CD14-positive monocyte (primary cell): ENCODE data around the gene STX18. TPM values are rescaled to one million over a fixed set of nuclear protein-coding genes. Genes with fewer than 3 reads are reported as not detected.

ENCODE experiments used
- DNase-seq, 3 donors: peaks; one replicate each; pipeline ENCODE4 v3.0.0-alpha.2; 2011 to 2022
- H2AFZ ChIP-seq: 2 replicates; pipeline ENCODE4 v1.6.0; 2012; ENCODE audit warnings: mild to moderate bottlenecking, low read depth, low read length, inconsistent platforms; ENCODE audit not compliant: insufficient read depth, poor library complexity, severe bottlenecking
- H3K27ac ChIP-seq, 2 donors: 1 replicate in 1 of 2; 2 replicates in 1 of 2; pipeline ENCODE4 v1.5.1; 2012 to 2013; ENCODE audit warnings: low read length in 2 of 2, control low read depth in 1 of 2, inconsistent platforms in 1 of 2, low read depth in 1 of 2, mild to moderate bottlenecking in 1 of 2
- H3K27me3 ChIP-seq, 2 donors: one replicate each; pipeline versions ENCODE4 v1.6.0 to v1.6.1; 2011 to 2013; ENCODE audit warnings: low read length in 2 of 2; ENCODE audit not compliant: control insufficient read depth in 2 of 2, insufficient read depth in 2 of 2
- H3K36me3 ChIP-seq, 2 donors: replicated peaks in 1 of 2; 1 replicate in 1 of 2; 2 replicates in 1 of 2; pipeline versions ENCODE4 v1.5.1 to v1.6.1; 2012 to 2013; ENCODE audit warnings: low read length in 2 of 2, control low read depth in 1 of 2, inconsistent platforms in 1 of 2, mild to moderate bottlenecking in 1 of 2; ENCODE audit not compliant: insufficient read depth in 2 of 2, control insufficient read depth in 1 of 2
- H3K4me1 ChIP-seq, 2 donors: 1 replicate in 1 of 2; 2 replicates in 1 of 2; pipeline versions ENCODE4 v1.5.1 to v1.6.1; 2012 to 2013; ENCODE audit warnings: low read length in 2 of 2, control low read depth in 1 of 2, inconsistent platforms in 1 of 2, mild to moderate bottlenecking in 1 of 2, moderate library complexity in 1 of 2; ENCODE audit not compliant: insufficient read depth in 2 of 2, control insufficient read depth in 1 of 2
- H3K4me2 ChIP-seq: replicated peaks from 2 replicates; pipeline ENCODE3; 2012; ENCODE audit warnings: low read length, moderate library complexity, mild to moderate bottlenecking; ENCODE audit not compliant: poor library complexity, severe bottlenecking; ENCODE audit errors: extremely low read depth
- H3K4me3 ChIP-seq, 3 experiments: fragments of 200-600 bp in 1 of 3; sonication (generic) in 1 of 3; replicated peaks in 1 of 3; 1 replicate in 2 of 3; 2 replicates in 1 of 3; pipeline ENCODE4 v1.5.1; 2011 to 2013; ENCODE audit warnings: low read length in 3 of 3, mild to moderate bottlenecking in 3 of 3, control low read depth in 2 of 3, low read depth in 2 of 3, inconsistent platforms in 1 of 3, moderate library complexity in 1 of 3
- H3K79me2 ChIP-seq: 2 replicates; pipeline ENCODE4 v1.6.0; 2012; ENCODE audit warnings: mild to moderate bottlenecking, control low read depth, inconsistent platforms, low read length, moderate library complexity; ENCODE audit not compliant: insufficient read depth
- H3K9ac ChIP-seq: 2 replicates; pipeline ENCODE4 v1.6.0; 2017; ENCODE audit warnings: low read length, mild to moderate bottlenecking; ENCODE audit not compliant: insufficient read depth, poor library complexity, severe bottlenecking
- H3K9me3 ChIP-seq, 2 donors: replicated peaks in 1 of 2; 1 replicate in 1 of 2; 2 replicates in 1 of 2; pipeline versions ENCODE4 v1.5.1 to v1.6.1; 2012 to 2013; ENCODE audit warnings: low read length in 2 of 2, control low read depth in 1 of 2; ENCODE audit not compliant: control insufficient read depth in 1 of 2, insufficient read depth in 1 of 2
- H4K20me1 ChIP-seq: 2 replicates; pipeline ENCODE4 v1.6.0; 2012; ENCODE audit warnings: mild to moderate bottlenecking, low read length, control low read depth, moderate library complexity; ENCODE audit not compliant: insufficient read depth
- H3K27ac Mint-ChIP-seq, 7 donors: one replicate each; pipeline ENCODE4 v1.8.0; 2020; ENCODE audit warnings: mild to moderate bottlenecking in 7 of 7, mixed read lengths in 7 of 7, moderate library complexity in 6 of 7, inconsistent platforms in 2 of 7
- H3K27me3 Mint-ChIP-seq, 3 donors: one replicate each; pipeline ENCODE4 v1.8.0; 2021 to 2022; ENCODE audit warnings: low read depth in 3 of 3, mild to moderate bottlenecking in 3 of 3, mixed read lengths in 3 of 3, moderate library complexity in 3 of 3, inconsistent platforms in 1 of 3
- H3K36me3 Mint-ChIP-seq, 2 donors: one replicate each; pipeline ENCODE4 v1.8.0; 2020; ENCODE audit warnings: mixed read lengths in 2 of 2, inconsistent platforms in 1 of 2, mild to moderate bottlenecking in 1 of 2
- H3K4me1 Mint-ChIP-seq: one replicate; pipeline ENCODE4 v1.8.0; 2020; ENCODE audit warnings: mild to moderate bottlenecking, mixed read lengths
- H3K4me3 Mint-ChIP-seq, 2 donors: one replicate each; pipeline ENCODE4 v1.8.0; 2020; ENCODE audit warnings: mild to moderate bottlenecking in 2 of 2, mixed read lengths in 2 of 2, moderate library complexity in 1 of 2
- H3K9me3 Mint-ChIP-seq, 7 donors: one replicate each; pipeline ENCODE4 v1.8.0; 2020 to 2022; ENCODE audit warnings: mixed read lengths in 7 of 7, mild to moderate bottlenecking in 6 of 7, moderate library complexity in 6 of 7, inconsistent platforms in 2 of 7
- WGBS: methylation state at CpG from one replicate; pipeline ENCODE4 v1.1.5; 2013; ENCODE audit warnings: missing lambda C conversion rate; ENCODE audit not compliant: insufficient coverage; 5-methylcytosine and 5-hydroxymethylcytosine counted together
- intact Hi-C, 2 donors: fragments of 100-400 bp; cut with micrococcal nuclease; formaldehyde crosslinking; loops; one replicate each; pipeline versions ENCODE4 v1.15.0 to v1.15.1; 2023
- polyA plus RNA-seq, 3 donors: library from polyadenylated mRNA; depleted of rRNA in 1 of 3; unstranded in 2 of 3; stranded (reverse) in 1 of 3; fragments of 300-500 nt in 2 of 3; fragments of >200 nt in 1 of 3; fragmentation: Illumina TruSeq in 2 of 3; gene quantifications; 1 replicate in 2 of 3; 2 replicates in 1 of 3; pipeline ENCODE4 v1.2.3, GENCODE V29; 2012 to 2021
- TF ChIP-seq, protein P1 (sequence below): fragments of 200-600 bp; IDR thresholded peaks from one replicate; pipeline ENCODE4 v1.8.0; 2022; ENCODE audit warnings: antibody characterized with exemption, mild to moderate bottlenecking

Gene STX18
- polyA plus RNA-seq, 3 donors, result 19.0 to 24.1 (median 19.6) TPM

DNA sequence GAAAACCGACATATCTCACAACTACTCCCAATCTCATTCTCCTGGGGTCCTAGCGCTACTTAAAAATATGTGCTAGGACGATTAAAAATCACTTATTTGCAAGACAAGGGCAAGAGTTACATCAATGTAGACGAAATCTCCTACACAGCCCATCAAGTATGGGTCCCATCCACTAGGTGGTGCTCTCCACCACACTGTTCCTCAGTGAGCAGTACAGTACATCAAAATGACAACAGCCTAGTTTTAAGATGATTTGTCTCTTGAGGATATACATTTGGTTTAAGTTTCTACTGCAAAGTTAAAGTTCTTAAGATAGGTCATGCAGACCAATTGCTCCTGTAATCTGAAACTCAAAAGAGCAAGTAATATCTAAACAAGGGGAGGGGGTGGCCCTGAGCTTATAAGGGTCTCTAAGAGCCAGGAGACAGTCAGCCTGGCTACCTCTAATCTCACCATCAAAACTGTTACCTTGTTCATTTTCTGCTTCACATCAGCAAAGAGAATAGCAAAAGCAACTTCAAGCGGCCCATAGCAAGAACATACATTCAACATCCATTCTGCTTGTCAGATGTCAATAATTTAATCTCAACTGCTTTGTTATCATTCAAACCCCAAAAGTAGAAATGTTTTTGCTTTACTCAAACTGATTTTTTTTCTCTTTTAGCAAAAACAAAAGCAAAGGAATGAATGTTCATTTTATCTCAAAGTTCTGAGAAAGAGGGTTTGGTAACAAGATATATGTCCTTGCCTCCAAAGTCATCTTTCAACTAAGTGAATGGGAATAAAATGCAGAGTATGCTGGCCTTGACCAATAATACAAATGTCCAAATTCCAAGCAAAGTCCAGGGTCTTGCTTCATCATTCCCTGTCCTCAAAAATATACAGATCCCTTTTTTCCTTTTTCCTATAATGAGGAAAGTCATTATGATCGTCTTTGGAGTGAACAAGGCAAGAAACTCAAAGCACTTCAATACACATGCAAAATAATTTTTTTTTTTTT lies 53.1 kb downstream of the STX18 start:
- no peaks in the 10 kb centered on the region for H3K9me3 Mint-ChIP-seq
- H3K27me3 Mint-ChIP-seq, result peaks cover 0 to 2% (median 2%) of the 10 kb centered on the region in 3 donors
- Histone ChIP-seq H3K79me2 (peaks cover 24% of the 10 kb centered on the region), H3K4me3 (no peak overlapping the region), H3K4me2 (no peak overlapping the region), H3K9me3 (no peaks in the 10 kb centered on the region), H4K20me1 (peaks cover 41% of the 10 kb centered on the region), H3K4me1 (no peaks in the 10 kb centered on the region), H3K9ac (no peak overlapping the region), H2AFZ (no peak overlapping the region), H3K27ac (no peak overlapping the region), H3K36me3 (no peaks in the 10 kb centered on the region), H3K27me3 (no peaks in the 10 kb centered on the region)
- no peak overlapping the region for H3K27ac Mint-ChIP-seq
- peak; percentile 49 to 62 (median 56) for DNase-seq
- TF ChIP-seq, protein P1, sequence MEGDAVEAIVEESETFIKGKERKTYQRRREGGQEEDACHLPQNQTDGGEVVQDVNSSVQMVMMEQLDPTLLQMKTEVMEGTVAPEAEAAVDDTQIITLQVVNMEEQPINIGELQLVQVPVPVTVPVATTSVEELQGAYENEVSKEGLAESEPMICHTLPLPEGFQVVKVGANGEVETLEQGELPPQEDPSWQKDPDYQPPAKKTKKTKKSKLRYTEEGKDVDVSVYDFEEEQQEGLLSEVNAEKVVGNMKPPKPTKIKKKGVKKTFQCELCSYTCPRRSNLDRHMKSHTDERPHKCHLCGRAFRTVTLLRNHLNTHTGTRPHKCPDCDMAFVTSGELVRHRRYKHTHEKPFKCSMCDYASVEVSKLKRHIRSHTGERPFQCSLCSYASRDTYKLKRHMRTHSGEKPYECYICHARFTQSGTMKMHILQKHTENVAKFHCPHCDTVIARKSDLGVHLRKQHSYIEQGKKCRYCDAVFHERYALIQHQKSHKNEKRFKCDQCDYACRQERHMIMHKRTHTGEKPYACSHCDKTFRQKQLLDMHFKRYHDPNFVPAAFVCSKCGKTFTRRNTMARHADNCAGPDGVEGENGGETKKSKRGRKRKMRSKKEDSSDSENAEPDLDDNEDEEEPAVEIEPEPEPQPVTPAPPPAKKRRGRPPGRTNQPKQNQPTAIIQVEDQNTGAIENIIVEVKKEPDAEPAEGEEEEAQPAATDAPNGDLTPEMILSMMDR, result peak; percentile 93
- peaks cover 2 to 11% of the 10 kb centered on the region in 2 donors for H3K36me3 Mint-ChIP-seq
- H3K4me3 Mint-ChIP-seq, result no peak overlapping the region
- WGBS, result 38% methylated on average over 4 of the region's 6 CpGs
- H3K4me1 Mint-ChIP-seq, result peaks cover 7% of the 10 kb centered on the region
- intact Hi-C loops, result loop anchor here (10.0 kb wide), 2 partner anchors 386 to 1326 kb away; no protein-coding TSS in a partner anchor

DNA sequence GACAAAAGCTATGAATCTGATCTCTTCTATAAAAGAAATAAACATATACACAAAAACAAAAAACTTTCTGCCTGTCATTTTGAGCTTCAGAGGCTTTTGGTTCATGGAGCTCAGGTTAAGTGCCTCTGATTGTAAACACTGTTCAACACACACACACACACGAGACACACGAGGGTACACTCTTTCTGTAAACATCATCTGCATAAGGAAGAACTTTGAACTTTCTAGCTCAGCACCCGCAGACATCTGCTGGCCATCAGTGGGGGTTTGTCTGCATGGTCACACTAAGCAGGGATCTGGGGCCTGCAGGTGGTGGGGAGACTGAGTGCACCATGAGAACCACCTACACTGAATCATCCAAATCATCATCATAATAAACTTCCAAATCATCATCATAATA lies 54.9 kb downstream of the STX18 start:
- H3K9me3 ChIP-seq, result no peaks in the 10 kb centered on the region
- no peak overlapping the region for H3K4me2 ChIP-seq
- no peak overlapping the region for H3K4me3 ChIP-seq
- no peak overlapping the region for H3K4me3 Mint-ChIP-seq
- H3K4me1 Mint-ChIP-seq, result peaks cover 2% of the 10 kb centered on the region
- H3K27ac Mint-ChIP-seq, result no peak overlapping the region
- H3K79me2 ChIP-seq, result peaks cover 24% of the 10 kb centered on the region
- H3K27me3 Mint-ChIP-seq, result peaks cover 0 to 2% (median 0%) of the 10 kb centered on the region in 3 donors
- TF ChIP-seq, protein P1, result no peak
- H2AFZ ChIP-seq, result no peak overlapping the region
- H3K27ac ChIP-seq, result no peak overlapping the region
- no peaks in the 10 kb centered on the region for H3K4me1 ChIP-seq
- peaks cover 50% of the 10 kb centered on the region for H4K20me1 ChIP-seq
- intact Hi-C loops, result loop anchor here (10.0 kb wide), 2 partner anchors 388 to 1328 kb away; no protein-coding TSS in a partner anchor
- H3K27me3 ChIP-seq, result no peaks in the 10 kb centered on the region
- H3K36me3 ChIP-seq, result no peaks in the 10 kb centered on the region
- H3K36me3 Mint-ChIP-seq, result peaks cover 2 to 11% of the 10 kb centered on the region in 2 donors
- DNase-seq, result no peak
- no peak overlapping the region for H3K9ac ChIP-seq
- WGBS, result no CpG with 5 or more reads among the region's 3 CpGs
- no peaks in the 10 kb centered on the region for H3K9me3 Mint-ChIP-seq
